Epithelial cell of esophagus (primary cell): ENCODE measurements around the gene TBC1D20.

Source experiments
- DNase-seq: peaks from one replicate; pipeline ENCODE4 v3.0.0; 2010; ENCODE audit warnings: low read depth
- H3K4me3 ChIP-seq: 2 replicates; pipeline ENCODE4 v1.5.1; 2011; ENCODE audit warnings: mild to moderate bottlenecking, low read length, control low read depth
- TF ChIP-seq, protein P1 (sequence below): IDR thresholded peaks from 2 replicates; pipeline ENCODE4 v1.5.1; 2011; ENCODE audit warnings: low read depth, mild to moderate bottlenecking, low read length, control low read depth, inconsistent platforms; ENCODE audit not compliant: insufficient read depth; ENCODE audit errors: missing control alignments

Gene TBC1D20

GRCh38 chr20:497979-498378 lies 35.6 kb upstream of the TBC1D20 start:
- DNase-seq = no peak
- TF ChIP-seq, protein P1, sequence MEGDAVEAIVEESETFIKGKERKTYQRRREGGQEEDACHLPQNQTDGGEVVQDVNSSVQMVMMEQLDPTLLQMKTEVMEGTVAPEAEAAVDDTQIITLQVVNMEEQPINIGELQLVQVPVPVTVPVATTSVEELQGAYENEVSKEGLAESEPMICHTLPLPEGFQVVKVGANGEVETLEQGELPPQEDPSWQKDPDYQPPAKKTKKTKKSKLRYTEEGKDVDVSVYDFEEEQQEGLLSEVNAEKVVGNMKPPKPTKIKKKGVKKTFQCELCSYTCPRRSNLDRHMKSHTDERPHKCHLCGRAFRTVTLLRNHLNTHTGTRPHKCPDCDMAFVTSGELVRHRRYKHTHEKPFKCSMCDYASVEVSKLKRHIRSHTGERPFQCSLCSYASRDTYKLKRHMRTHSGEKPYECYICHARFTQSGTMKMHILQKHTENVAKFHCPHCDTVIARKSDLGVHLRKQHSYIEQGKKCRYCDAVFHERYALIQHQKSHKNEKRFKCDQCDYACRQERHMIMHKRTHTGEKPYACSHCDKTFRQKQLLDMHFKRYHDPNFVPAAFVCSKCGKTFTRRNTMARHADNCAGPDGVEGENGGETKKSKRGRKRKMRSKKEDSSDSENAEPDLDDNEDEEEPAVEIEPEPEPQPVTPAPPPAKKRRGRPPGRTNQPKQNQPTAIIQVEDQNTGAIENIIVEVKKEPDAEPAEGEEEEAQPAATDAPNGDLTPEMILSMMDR = no peak
- H3K4me3 ChIP-seq = no peak overlapping the region

- H3K4me3 ChIP-seq = no peak overlapping the region
- peak; percentile 40 for DNase-seq
- TF ChIP-seq, protein P1 = no peak
Observed at GRCh38 chr20:496126-496696, 33.9 kb upstream of the TBC1D20 start.

GRCh38 chr20:492159-492558 lies 29.8 kb upstream of the TBC1D20 start:
- DNase-seq = no peak
- no peak overlapping the region for H3K4me3 ChIP-seq
- TF ChIP-seq, protein P1 = no peak

- TF ChIP-seq, protein P1 = no peak
Observed at GRCh38 chr20:487655-488054, 25.3 kb upstream of the TBC1D20 start.

DNA sequence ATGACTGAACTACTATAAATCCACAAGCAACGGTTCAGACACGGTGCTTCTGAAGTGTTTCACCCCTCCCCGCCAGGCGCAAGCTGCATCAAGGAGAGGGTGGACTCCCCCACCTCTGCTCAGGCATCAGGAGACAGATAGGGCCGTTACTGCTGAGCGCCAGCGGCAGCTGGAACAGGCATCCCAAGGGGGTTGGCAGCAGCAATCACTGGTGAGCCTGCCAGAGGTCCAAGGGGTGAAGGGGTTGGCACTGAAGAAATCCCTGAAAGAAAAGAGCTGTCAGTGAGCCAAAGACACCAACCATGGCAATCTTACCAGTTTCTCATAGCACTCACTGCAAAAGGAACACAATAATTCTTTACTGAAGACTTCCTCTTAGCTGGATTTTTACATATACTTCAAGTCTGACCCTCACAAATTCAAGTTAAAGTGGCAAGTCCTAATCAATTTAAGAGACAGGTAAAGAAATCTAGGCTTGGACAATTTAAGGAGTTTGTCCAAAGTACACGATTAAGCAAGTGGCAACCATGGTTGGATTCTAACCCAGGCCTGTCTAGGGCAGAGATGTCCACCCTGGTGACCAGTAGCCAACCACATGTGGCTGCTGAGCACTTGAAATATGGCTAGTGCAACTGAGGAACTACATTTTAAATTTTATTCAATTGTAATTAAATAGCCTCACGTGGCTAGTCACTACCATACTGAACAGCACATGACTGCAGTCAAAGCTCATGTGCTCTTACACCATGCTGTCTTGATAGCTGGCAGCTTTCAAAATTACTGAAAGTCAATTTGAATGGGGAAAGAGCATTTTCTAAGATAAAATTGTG lies 21.7 kb upstream of the TBC1D20 start:
- DNase-seq = no peak
- TF ChIP-seq, protein P1 = no peak
- no peak overlapping the region for H3K4me3 ChIP-seq

More at GRCh38 chr20:487655-488054, 25.3 kb upstream of the TBC1D20 start:
- no peak overlapping the region for H3K4me3 ChIP-seq
- DNase-seq = no peak

DNA sequence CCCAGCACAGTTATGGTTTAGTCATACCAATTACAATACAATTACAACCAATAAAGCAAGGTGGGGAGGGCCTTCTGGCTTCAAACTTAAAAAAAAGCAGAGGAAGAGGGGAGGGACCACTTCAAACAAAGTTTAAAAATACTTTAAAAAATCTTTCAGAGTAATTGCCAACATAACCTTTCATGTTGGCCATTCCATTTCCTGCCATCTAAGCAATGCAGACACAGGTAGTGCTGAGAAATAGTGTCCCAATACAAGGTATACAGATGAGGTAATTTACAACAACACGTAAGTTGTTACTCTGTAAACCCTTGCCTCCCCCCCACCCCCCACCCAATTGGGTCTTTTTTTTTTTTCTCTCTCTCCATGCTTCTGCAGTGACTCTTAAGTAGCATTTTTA lies 18.8 kb upstream of the TBC1D20 start:
- H3K4me3 ChIP-seq = no peak overlapping the region
- TF ChIP-seq, protein P1 = no peak
- DNase-seq = no peak

DNA sequence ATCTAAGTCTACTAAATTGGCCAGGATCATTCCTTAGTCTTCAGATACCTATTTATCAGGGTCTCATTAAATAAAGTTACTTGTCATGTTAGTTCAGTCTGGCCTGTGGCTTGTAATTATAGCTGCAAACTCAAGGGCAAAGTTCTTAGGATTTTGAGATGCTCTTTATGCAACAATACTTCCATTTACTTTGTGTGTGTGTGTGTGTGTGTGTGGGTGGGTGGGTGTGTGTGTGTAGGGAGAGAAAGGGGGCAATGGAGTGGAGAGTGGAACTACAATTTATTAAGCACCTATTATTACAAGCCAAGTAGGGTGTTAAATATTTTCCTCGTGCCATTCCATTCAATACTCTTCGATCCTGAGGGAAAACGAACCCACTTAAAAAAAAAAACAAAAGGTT lies 17.7 kb upstream of the TBC1D20 start:
- TF ChIP-seq, protein P1 = no peak
- DNase-seq = no peak
- H3K4me3 ChIP-seq = no peak overlapping the region
